K562 (cell line): ENCODE results near the gene ZFTA. TPM values are rescaled to one million over a fixed set of nuclear protein-coding genes. Genes with fewer than 3 reads are reported as not detected.

ENCODE experiments used
- FOXP4 ChIP-seq: sonication (generic); formaldehyde crosslinking; IDR thresholded peaks from 2 replicates; pipeline ENCODE4 v1.8.0; 2022; ENCODE audit warnings: mild to moderate bottlenecking, missing genetic modification reagents, borderline replicate concordance
- HDAC3 ChIP-seq: fragments of 450-650 bp; IDR thresholded peaks from 2 replicates; pipeline ENCODE4 v1.6.1; 2018; ENCODE audit warnings: borderline replicate concordance, mild to moderate bottlenecking, moderate library complexity; ENCODE audit not compliant: partially characterized antibody
- JUND ChIP-seq, 2 experiments: IDR thresholded peaks; 2 replicates in 1 of 2; 3 replicates in 1 of 2; pipeline ENCODE4 v1.6.1; 2011; ENCODE audit warnings: borderline replicate concordance in 2 of 2, low read depth in 2 of 2, low read length in 2 of 2, improper control_type of control experiment in 1 of 2, missing biosample characterization in 1 of 2, missing genetic modification characterization in 1 of 2, missing genetic modification reagents in 1 of 2
- NONO ChIP-seq, 2 experiments: fragments of 200-400 bp in 1 of 2; fragments of 450-650 bp in 1 of 2; formaldehyde crosslinking in 1 of 2; IDR thresholded peaks; 2 replicates each; pipeline ENCODE4 v1.6.1; 2017; ENCODE audit warnings: low read depth in 2 of 2, mild to moderate bottlenecking in 2 of 2, moderate library complexity in 2 of 2, low read length in 1 of 2
- POLR2A ChIP-seq: fragments of 450-650 bp; conservative IDR thresholded peaks from 2 replicates; pipeline ENCODE4 v1.6.1; 2016
- TCF7L2 ChIP-seq: fragments of 150-350 bp; IDR thresholded peaks from 2 replicates; pipeline ENCODE4 v1.6.1; 2016; ENCODE audit warnings: low read depth, mild to moderate bottlenecking, low read length, moderate library complexity
- TGIF2 ChIP-seq: sonication (generic); formaldehyde crosslinking; IDR thresholded peaks from 2 replicates; pipeline ENCODE4 v1.8.1; 2022; ENCODE audit warnings: mild to moderate bottlenecking, missing genetic modification reagents, moderate library complexity
- ZFPM2 ChIP-seq: fragments of 250-450 bp; sonication (Bioruptor Pico); IDR thresholded peaks from 2 replicates; pipeline ENCODE4 v1.5.1; 2022; ENCODE audit warnings: mild to moderate bottlenecking
- ZNF217 ChIP-seq: sonication (generic); formaldehyde crosslinking; IDR thresholded peaks from 2 replicates; pipeline ENCODE4 v1.8.0; 2022; ENCODE audit warnings: mild to moderate bottlenecking, missing genetic modification reagents
- polyA plus RNA-seq, 8 experiments: library from polyadenylated mRNA; depleted of rRNA in 4 of 8; stranded (reverse) in 5 of 8; unstranded in 3 of 8; fragments of >200 nt; fragmentation: Nextera tagmentation in 2 of 8; fragmentation: Illumina TruSeq in 1 of 8; extraction: Ambion mirVana in 2 of 8; extraction: Trizol in 1 of 8; gene quantifications; 2 replicates each; pipeline versions ENCODE4 v1.2.1 to v1.2.3, GENCODE V29; 2011 to 2014; ENCODE audit warnings: inconsistent platforms in 1 of 8, missing spikeins in 1 of 8
- total RNA-seq, 7 experiments: library from RNA; depleted of rRNA in 6 of 7; stranded (reverse); fragments of >200 nt in 6 of 7; fragmentation: Illumina TruSeq in 2 of 7; extraction: Trizol in 2 of 7; gene quantifications; 2 replicates each; pipeline versions ENCODE4 v1.2.1 to v1.2.3, GENCODE V29; 2011 to 2021; ENCODE audit warnings: low replicate concordance in 1 of 7
- TF ChIP-seq, protein P1 (sequence below): fragments of 450-650 bp; IDR thresholded peaks from 2 replicates; pipeline ENCODE4 v1.6.1; 2017; ENCODE audit warnings: antibody characterized with exemption
- TF ChIP-seq, protein P2 (sequence below): fragments of 250-450 bp; sonication (Bioruptor Pico); IDR thresholded peaks from 2 replicates; pipeline ENCODE4 v1.4.0; 2020
- TF ChIP-seq, protein P3 (sequence below): sonication (generic); formaldehyde crosslinking; IDR thresholded peaks from 2 replicates; pipeline ENCODE4 v1.8.1; 2022; ENCODE audit warnings: missing genetic modification reagents

The ZFTA gene
- total and polyA plus RNA-seq, 9 of the 15 experiments (the other 6 are each of a cell fraction or from before 2014, with no cell fraction given) = 0.45 to 12.3 (median 2.9) TPM

GRCh38 chr11:63813035-63813562, 44.5 kb upstream of the ZFTA start, which contains the start of gene SPINDOC (continued):
- no peak for TF ChIP-seq FOXP4 (CRISPR knock-in tag)
- TF ChIP-seq TCF7L2 = no peak
- TF ChIP-seq HDAC3 = no peak
- TF ChIP-seq NONO (IDR thresholded peaks at IDR 0.05; ENCODE audit: low read depth in 2 of 2, low read length in 1 of 2) = 0 out of 4 replicates have a peak, but pooled peaks of 1 of the 2 experiments have one; percentile 40
- TF ChIP-seq, protein P1, sequence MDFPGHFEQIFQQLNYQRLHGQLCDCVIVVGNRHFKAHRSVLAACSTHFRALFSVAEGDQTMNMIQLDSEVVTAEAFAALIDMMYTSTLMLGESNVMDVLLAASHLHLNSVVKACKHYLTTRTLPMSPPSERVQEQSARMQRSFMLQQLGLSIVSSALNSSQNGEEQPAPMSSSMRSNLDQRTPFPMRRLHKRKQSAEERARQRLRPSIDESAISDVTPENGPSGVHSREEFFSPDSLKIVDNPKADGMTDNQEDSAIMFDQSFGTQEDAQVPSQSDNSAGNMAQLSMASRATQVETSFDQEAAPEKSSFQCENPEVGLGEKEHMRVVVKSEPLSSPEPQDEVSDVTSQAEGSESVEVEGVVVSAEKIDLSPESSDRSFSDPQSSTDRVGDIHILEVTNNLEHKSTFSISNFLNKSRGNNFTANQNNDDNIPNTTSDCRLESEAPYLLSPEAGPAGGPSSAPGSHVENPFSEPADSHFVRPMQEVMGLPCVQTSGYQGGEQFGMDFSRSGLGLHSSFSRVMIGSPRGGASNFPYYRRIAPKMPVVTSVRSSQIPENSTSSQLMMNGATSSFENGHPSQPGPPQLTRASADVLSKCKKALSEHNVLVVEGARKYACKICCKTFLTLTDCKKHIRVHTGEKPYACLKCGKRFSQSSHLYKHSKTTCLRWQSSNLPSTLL = peak; percentile 73
- TF ChIP-seq JUND (IDR thresholded peaks at IDR 0.05; ENCODE audit: borderline replicate concordance, low read depth, low read length) = no peak
- no peak for TF ChIP-seq JUND (tag; IDR thresholded peaks at IDR 0.05; ENCODE audit: borderline replicate concordance, low read depth, low read length)
- TF ChIP-seq, protein P2, sequence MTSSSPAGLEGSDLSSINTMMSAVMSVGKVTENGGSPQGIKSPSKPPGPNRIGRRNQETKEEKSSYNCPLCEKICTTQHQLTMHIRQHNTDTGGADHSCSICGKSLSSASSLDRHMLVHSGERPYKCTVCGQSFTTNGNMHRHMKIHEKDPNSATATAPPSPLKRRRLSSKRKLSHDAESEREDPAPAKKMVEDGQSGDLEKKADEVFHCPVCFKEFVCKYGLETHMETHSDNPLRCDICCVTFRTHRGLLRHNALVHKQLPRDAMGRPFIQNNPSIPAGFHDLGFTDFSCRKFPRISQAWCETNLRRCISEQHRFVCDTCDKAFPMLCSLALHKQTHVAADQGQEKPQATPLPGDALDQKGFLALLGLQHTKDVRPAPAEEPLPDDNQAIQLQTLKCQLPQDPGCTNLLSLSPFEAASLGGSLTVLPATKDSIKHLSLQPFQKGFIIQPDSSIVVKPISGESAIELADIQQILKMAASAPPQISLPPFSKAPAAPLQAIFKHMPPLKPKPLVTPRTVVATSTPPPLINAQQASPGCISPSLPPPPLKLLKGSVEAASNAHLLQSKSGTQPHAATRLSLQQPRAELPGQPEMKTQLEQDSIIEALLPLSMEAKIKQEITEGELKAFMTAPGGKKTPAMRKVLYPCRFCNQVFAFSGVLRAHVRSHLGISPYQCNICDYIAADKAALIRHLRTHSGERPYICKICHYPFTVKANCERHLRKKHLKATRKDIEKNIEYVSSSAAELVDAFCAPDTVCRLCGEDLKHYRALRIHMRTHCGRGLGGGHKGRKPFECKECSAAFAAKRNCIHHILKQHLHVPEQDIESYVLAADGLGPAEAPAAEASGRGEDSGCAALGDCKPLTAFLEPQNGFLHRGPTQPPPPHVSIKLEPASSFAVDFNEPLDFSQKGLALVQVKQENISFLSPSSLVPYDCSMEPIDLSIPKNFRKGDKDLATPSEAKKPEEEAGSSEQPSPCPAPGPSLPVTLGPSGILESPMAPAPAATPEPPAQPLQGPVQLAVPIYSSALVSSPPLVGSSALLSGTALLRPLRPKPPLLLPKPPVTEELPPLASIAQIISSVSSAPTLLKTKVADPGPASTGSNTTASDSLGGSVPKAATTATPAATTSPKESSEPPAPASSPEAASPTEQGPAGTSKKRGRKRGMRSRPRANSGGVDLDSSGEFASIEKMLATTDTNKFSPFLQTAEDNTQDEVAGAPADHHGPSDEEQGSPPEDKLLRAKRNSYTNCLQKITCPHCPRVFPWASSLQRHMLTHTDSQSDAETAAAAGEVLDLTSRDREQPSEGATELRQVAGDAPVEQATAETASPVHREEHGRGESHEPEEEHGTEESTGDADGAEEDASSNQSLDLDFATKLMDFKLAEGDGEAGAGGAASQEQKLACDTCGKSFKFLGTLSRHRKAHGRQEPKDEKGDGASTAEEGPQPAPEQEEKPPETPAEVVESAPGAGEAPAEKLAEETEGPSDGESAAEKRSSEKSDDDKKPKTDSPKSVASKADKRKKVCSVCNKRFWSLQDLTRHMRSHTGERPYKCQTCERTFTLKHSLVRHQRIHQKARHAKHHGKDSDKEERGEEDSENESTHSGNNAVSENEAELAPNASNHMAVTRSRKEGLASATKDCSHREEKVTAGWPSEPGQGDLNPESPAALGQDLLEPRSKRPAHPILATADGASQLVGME (CRISPR knock-in tag) = 0 out of 2 replicates have a peak, but pooled peaks have one; percentile 36
- TF ChIP-seq ZFPM2 (CRISPR knock-in tag) = no peak
- TF ChIP-seq POLR2A = peak; percentile 59; the same call in 1 of the 2 replicates
- TF ChIP-seq, protein P3, sequence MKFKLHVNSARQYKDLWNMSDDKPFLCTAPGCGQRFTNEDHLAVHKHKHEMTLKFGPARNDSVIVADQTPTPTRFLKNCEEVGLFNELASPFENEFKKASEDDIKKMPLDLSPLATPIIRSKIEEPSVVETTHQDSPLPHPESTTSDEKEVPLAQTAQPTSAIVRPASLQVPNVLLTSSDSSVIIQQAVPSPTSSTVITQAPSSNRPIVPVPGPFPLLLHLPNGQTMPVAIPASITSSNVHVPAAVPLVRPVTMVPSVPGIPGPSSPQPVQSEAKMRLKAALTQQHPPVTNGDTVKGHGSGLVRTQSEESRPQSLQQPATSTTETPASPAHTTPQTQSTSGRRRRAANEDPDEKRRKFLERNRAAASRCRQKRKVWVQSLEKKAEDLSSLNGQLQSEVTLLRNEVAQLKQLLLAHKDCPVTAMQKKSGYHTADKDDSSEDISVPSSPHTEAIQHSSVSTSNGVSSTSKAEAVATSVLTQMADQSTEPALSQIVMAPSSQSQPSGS (CRISPR knock-in tag) = no peak
- no peak for TF ChIP-seq ZNF217 (CRISPR knock-in tag)
- no peak for TF ChIP-seq TGIF2 (CRISPR knock-in tag)
